Islet precursor cell (in vitro differentiated cells): Measurements from ENCODE around the gene SH2D7.
A peak's percentile ranks its signal among the peaks of the same experiment; 100 is the strongest.

Experiments
- DNase-seq: peaks from one replicate; pipeline ENCODE4 v3.0.0-alpha.2; 2018

SH2D7 gene

GRCh38 chr15:78104566-78105475 lies 12.5 kb downstream of the SH2D7 start:
- DNase-seq: peak; percentile 35

DNA sequence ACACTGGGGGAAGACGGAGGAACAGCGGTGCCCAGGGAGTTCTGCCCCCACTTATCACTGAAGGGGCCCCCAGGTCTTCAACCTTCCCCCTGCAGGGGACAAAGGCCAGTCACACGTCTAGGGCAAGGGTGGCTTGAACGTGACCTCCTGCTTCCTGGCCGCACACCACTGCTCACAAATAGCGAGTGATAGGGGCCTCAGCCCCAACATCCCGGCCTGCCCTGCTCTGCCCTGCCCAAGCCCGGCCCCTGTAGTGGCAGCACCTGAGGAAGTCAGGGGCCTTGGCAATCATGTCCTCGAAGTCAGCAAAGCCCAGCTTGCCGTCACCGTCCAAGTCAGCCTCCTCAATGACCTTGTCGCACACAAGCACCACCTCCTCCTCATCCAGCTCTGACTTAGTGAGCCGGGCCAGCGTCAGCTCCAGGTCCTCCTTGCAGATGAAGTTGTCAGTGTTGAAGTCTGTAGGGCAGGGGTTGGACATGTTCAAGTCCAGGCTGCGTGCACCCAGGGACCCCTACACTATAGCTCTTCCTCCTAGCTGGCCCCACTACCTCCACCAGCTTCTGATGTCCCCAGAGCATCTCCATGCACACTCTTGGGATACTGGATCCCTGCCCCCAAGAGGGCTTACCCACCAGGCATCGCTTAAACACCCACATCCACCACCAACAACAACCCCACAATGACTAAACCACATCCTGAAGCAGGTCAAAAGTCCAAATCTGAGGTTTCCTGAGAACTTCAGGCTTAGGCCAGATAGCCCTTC lies 13.3 kb downstream of the SH2D7 start:
- peak; percentile 45 for DNase-seq

- DNase-seq: no peak
These were observed 15.1 kb downstream of the SH2D7 start for GRCh38 chr15:78107471-78107870.

GRCh38 chr15:78108300-78109084 lies 16.1 kb downstream of the SH2D7 start:
- peak; percentile 92 for DNase-seq

DNA sequence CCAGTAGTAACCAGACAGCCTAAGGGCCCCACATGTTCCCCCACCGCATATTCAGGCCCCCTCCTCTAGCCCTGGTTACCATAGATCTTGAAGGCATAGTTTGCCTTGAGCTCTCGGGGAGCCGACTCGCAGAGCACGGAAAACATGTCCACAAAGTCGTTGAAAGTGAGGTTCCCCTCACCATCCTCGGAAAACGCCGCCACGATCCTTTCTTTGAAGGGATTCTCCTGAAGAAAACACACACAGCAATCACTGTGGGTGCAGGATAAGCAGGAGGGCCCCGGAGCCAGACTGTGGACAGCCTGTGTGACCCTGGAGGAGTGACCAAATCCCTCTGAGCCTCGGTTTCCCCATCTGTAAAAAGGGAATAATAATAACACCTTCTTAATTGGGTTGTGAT lies 16.8 kb downstream of the SH2D7 start:
- peak; percentile 50 for DNase-seq

GRCh38 chr15:78110096-78110495 lies 17.7 kb downstream of the SH2D7 start:
- peak; percentile 50 for DNase-seq

DNA sequence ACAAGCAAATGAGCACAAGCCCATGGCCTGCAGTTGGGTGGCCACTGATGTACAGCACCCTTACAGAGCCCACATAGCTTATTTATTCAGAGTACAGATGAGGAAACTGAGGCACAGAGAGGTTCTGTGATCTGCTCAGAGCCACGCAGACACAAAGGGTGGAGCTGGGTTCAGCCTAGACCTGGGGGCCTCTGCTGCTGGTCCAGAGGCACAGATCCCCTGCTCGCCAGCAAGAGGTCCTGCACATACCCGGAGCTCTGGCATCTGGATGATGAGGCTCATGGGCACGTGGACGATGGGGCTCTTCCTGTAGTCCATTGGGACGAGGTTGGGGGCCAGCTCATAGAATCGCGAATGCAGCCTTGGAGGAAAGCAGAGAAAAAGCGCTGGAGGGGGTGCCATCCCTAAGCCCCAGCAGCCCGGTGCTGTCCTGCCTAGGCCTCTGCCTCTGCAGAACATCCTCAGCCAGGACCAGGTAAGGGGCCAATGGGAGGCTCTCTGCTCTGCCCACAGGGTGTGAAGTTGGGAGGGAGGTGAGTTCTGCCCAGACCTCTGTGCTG lies 18.6 kb downstream of the SH2D7 start:
- DNase-seq: peak; percentile 33

DNA sequence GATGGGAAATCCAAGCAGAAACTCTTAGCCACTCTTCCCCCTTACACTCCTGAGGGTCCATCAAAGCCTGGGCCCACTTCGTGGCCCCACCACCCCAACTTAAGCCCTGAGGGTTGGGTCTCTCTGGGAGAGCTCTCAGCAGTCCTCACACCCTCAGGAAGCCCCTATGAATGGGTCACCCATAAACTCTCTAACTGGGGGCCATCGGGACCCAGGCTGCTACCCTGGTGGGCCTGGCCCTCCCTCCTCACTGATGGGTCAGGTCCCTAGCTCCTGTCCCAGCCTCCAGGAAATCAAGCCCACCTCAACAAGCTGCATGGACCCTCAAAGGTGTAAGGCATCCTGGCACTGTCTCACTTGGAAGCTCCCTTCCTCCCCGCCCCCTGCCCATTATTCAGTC lies 19.4 kb downstream of the SH2D7 start:
- DNase-seq: peak; percentile 38

DNA sequence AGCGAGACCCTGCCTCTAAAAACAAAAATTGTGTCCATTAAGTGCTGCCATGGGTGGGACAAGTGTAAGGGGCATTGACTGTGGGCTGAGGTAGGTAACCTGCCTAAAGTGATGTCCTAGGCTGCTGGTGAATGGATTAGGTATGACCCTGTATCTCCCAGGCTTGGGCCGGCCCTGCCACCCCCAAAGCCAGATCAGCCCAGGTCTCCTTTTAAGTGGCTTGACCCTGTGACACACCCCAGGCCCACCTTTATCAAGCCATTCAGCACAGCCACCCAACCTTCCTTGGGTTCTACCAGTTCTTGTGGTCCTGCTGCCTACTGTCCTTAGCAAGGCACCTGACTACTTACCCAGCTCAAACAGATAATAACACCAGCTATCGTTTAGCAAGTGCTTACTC lies 20.2 kb downstream of the SH2D7 start:
- DNase-seq: peak; percentile 19

DNA sequence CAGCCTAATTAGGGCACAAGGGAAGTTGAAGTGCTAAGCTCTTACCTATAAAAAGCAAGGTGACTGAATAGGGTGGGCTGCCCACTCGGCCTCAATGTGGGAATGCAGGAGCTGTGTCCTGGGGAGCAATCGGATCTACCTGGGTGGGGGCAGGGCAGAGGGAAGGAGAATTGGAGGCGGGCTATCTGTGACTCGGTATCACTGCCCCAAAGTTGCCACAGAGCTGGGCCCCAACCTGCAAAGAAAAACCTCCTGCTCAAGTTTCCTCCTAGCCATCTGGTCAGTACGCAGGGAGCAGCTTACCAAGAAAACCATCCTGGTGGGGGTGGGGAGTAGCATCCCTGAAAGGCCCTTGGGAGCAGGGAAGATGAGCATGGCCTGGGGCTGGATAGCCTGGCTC lies 28.2 kb downstream of the SH2D7 start:
- no peak for DNase-seq

- no peak for DNase-seq
These were observed 32.9 kb downstream of the SH2D7 start for GRCh38 chr15:78125267-78125666.

DNA sequence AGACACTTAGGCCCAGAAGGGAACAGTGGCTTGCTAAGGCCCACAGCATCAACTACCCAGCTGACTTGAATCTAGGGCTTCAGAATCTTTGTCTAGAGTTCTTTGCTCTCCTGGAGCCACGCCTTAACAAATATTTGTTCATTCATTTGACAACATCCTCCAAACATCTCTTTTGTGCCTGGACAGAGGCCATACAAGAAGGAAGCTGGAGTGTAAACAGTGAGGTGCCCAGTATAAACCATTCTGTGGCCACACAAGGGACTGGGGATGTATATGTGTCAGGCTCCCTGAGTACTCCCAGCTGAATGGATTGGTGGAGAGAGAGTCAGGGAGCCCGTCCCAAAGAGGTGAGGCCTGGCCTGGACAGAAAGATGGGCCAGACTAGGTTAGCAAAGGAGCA lies 35.5 kb downstream of the SH2D7 start:
- DNase-seq: no peak

DNA sequence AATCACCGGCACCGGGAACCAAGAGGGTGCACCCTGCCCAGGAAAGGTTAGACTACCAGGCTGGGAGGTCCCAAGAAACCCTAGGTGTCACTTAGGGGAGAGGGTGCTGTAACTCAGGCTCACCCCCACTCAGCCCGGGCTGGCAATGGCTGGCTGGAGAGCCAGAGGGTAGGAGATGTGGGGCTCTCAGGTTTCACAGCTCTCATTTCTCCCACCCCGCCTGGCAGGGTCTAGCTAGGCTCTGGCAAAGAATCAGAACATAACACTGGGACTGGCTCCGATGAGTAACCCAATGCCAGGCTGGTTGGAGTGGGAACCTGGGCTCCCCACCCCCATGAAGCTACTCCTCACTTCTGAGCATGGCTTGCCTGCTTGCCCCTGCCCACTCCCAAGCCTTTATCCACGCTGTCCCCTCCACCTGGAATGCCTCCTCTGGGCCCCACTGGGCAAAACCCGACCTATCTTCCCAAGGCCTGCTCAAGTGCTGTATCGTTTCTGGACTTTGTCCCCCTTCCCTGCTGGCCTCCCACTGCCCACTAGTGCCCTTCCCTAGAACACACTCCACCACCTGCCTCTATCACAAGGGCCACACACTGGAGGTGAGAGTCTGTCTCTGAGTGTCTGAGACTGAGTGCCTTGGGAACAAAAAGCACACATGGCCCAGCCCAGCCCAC lies 36.9 kb downstream of the SH2D7 start:
- no peak for DNase-seq

GRCh38 chr15:78129751-78130287 lies 37.5 kb downstream of the SH2D7 start:
- DNase-seq: no peak

- DNase-seq: no peak
These were observed 38.3 kb downstream of the SH2D7 start for GRCh38 chr15:78130466-78131294.

- peak; percentile 94 for DNase-seq
These were observed 39.1 kb downstream of the SH2D7 start, which contains the start of gene CIB2 for GRCh38 chr15:78131295-78132061. TSS of gene CIB2 (minus strand) at chr15:78131445. CDS start at chr15:78131215, 230 bp downstream.

GRCh38 chr15:78133801-78134200 lies 41.4 kb downstream of the SH2D7 start:
- DNase-seq: no peak

GRCh38 chr15:78139578-78139977 lies 47.2 kb downstream of the SH2D7 start:
- no peak for DNase-seq

- no peak for DNase-seq
These were observed 47.9 kb downstream of the SH2D7 start for GRCh38 chr15:78140292-78140691.

DNA sequence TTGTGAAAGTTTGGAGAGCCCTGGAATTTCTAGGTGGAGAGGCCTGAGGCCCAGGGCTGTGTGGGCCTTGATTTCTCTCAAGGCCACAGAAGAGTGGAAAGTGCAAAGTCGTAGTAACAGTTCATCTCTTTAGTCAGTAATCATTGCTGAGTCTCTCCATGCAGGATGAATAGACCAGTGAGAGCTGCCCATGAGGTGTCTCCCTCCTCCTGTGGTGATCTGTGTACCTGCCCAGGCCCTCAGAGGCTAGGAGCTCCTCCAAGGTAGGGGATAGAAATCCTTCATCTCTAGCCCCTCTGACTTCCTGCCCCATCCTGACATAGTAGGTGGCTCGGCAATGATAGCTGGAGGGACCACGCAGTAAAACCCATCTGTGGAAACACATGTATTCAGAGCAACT lies 50.0 kb downstream of the SH2D7 start:
- DNase-seq: no peak
